UCSD-AML1 (cell line): ENCODE measurements around the gene FOXO3.
"Not testable (repeated sequence)": the region's sequence is repeated elsewhere in the genome, so short reads cannot be mapped to it uniquely, and the experiment has no call there.

Experiments used
- DNase-seq: peaks from one replicate; lab custom pipeline; 2025; ENCODE audit not compliant: unreplicated experiment; lab: John Stamatoyannopoulos, UW

FOXO3 gene

GRCh38 chr6:108555399-108556052 is 5.2 kb upstream of the FOXO3 start:
- no peak for DNase-seq

- DNase-seq, result no peak
Observed at GRCh38 chr6:108556250-108556649, 4.5 kb upstream of the FOXO3 start.

- DNase-seq, result no peak
Observed at GRCh38 chr6:108556866-108557493, 3.7 kb upstream of the FOXO3 start.

- DNase-seq, result peak; percentile 91
Observed at GRCh38 chr6:108557494-108558371, 3.0 kb upstream of the FOXO3 start.

GRCh38 chr6:108558372-108559096 is 2.2 kb upstream of the FOXO3 start:
- DNase-seq, result peak; percentile 99

GRCh38 chr6:108559097-108559883 is 1.4 kb upstream of the FOXO3 start:
- DNase-seq, result peak; percentile 93

GRCh38 chr6:108559884-108560462 is 744 bp upstream of the FOXO3 start:
- no peak for DNase-seq

GRCh38 chr6:108561309-108561647 is 561 bp downstream of the FOXO3 start:
- not testable (repeated sequence) for DNase-seq

- no peak for DNase-seq
Observed at GRCh38 chr6:108561742-108562502, 1.2 kb downstream of the FOXO3 start.

GRCh38 chr6:108562503-108562993 is 1.8 kb downstream of the FOXO3 start:
- DNase-seq, result peak; percentile 49

GRCh38 chr6:108563292-108563691 is 2.6 kb downstream of the FOXO3 start:
- no peak for DNase-seq

GRCh38 chr6:108564178-108564577 is 3.5 kb downstream of the FOXO3 start:
- no peak for DNase-seq

GRCh38 chr6:108565091-108565766 is 4.5 kb downstream of the FOXO3 start:
- DNase-seq, result no peak

- no peak for DNase-seq
Observed at GRCh38 chr6:108565893-108566292, 5.2 kb downstream of the FOXO3 start.

- DNase-seq, result no peak
Observed at GRCh38 chr6:108566406-108566805, 5.7 kb downstream of the FOXO3 start.

- DNase-seq, result no peak
Observed at GRCh38 chr6:108568101-108568500, 7.4 kb downstream of the FOXO3 start.

- DNase-seq, result no peak
Observed at GRCh38 chr6:108568551-108569305, 8.0 kb downstream of the FOXO3 start.

GRCh38 chr6:108570517-108570916 is 9.8 kb downstream of the FOXO3 start:
- no peak for DNase-seq
